ENCODE results near the gene ADRA2B.

DNA sequence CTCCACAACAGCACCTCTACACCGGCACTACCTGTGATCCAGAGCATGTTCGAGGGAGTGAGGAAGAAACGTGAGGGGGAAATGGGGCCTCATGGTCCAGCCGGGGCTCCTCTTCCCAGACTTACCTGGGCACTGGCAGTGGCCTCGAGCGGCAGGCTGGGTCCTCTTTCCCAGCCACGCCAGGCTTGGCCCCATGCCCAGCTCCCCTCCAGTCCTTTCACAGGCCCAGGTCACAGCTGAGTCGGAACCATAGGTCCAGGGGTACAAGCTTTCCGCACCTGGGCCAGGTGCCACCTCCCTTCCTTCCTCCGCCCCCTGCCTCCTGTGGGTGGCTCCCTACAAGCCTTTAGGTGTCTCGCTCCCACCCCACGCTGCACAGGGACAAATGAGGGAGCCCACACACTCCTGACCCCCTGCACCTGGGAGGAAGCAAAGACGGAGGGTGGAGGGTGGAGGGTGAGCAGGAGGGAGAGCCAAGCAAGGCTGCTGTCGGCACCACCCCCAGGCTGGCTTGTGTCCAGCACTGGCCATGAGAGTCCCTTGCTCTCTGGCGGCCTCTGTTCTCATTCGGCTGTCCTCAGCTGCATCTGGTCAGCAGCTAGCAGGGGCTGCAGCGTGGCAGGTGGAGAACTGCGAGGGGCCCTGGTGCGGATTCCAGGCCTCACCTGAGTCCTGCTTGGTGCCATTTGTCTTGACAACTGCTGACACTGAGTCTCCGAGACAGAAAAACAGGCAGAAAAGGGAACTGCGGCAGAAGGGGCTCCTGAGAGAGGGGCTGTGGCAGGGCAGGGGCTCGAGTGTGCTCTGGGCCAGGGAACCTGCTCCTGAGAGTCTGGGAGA, 26.8 kb downstream of the ADRA2B start:
- no peak for TF ChIP-seq POLR2AphosphoS5 (IDR thresholded peaks at IDR 0.05)
- TF ChIP-seq, protein P1, sequence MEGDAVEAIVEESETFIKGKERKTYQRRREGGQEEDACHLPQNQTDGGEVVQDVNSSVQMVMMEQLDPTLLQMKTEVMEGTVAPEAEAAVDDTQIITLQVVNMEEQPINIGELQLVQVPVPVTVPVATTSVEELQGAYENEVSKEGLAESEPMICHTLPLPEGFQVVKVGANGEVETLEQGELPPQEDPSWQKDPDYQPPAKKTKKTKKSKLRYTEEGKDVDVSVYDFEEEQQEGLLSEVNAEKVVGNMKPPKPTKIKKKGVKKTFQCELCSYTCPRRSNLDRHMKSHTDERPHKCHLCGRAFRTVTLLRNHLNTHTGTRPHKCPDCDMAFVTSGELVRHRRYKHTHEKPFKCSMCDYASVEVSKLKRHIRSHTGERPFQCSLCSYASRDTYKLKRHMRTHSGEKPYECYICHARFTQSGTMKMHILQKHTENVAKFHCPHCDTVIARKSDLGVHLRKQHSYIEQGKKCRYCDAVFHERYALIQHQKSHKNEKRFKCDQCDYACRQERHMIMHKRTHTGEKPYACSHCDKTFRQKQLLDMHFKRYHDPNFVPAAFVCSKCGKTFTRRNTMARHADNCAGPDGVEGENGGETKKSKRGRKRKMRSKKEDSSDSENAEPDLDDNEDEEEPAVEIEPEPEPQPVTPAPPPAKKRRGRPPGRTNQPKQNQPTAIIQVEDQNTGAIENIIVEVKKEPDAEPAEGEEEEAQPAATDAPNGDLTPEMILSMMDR (IDR thresholded peaks at IDR 0.05): no peak
- no peak for TF ChIP-seq POLR2A (IDR thresholded peaks at IDR 0.05)
- no peak for TF ChIP-seq EP300 (IDR thresholded peaks at IDR 0.05)

Measured in stomach (tissue), 4 donors.